ENCODE data around the gene CPE. TPM values are rescaled to one million over a fixed set of nuclear protein-coding genes. Genes with fewer than 3 reads are reported as not detected.

The CPE gene
- total and polyA plus RNA-seq, 2 donors (not counting 3 experiments of a cell fraction or from before 2014, with no cell fraction given), result 2.7 to 9.2 TPM

DNA sequence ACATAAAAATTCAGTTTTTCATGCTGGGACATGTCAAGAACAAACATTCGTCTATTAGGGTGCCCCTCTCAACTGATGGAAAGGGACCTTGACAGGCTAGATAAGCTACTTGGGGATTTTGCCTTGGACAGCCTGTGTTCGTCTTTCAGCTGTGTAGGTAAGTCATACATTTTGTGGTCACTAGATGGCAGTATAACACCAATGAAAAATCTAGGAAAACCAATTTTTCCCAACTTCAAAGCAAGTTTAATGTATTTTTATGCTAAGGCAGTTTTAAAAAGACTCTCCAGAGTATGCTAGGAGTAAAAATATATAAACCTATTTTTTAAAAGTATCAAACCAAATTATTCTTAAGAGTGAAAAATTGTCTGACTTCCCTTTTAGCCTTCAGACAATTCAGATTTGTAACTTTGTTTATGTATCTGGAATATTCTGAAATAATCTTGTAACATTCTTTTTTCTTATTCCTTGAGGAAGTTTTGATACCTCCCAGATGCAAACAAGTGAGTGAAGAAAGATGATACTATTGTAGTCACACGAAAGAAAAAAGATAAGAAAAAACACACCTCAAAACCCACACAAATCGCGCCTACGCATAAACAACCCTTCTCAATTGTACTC, 158.3 kb downstream of the CPE start:
- H3K4me3 ChIP-seq (replicated peaks in 1 of 3; ENCODE audit: insufficient read depth in 1 of 3, low read depth in 1 of 3, low read length in 3 of 3), result no peak overlapping the region
- dilution Hi-C loops (cut with MboI; ENCODE audit: extremely low pct_ligation_motif_present, low sequenced_read_pairs) (no loop called here), intact Hi-C loops (cut with micrococcal nuclease) (loop anchor here (1.0 to 5.0 kb wide), 8 partner anchors 44 to 626 kb away; partner anchors contain the start of gene TLL1)
- H2AFZ ChIP-seq (ENCODE audit: low read depth, low read length), result no peak overlapping the region
- H3K79me2 ChIP-seq (ENCODE audit: control insufficient read depth, insufficient read depth, low read length), result no peaks in the 10 kb centered on the region
- no TSS peak for BruUV-seq (replicated peaks)
- H3K9me1 ChIP-seq (replicated peaks; ENCODE audit: control insufficient read depth, extremely low read depth, insufficient read depth, low read length), result no peaks in the 10 kb centered on the region
- no peak overlapping the region for H3K9ac ChIP-seq (replicated peaks; ENCODE audit: extremely low read depth, insufficient read depth, low read length)
- ChIA-PET POLR2A (no interaction called here), CTCF (interaction anchor here (0.6 to 1.7 kb wide), 37 partner anchors 18 to 716 kb away, joined by 3 to 62 read pairs (median 4); partner anchors contain the start of gene TLL1)
- peak; percentile 85 for FAIRE-seq
- no peaks in the 10 kb centered on the region for H3K9me3 ChIP-seq (replicated peaks; ENCODE audit: control insufficient read depth, insufficient read depth, low read length)
- no peaks in the 10 kb centered on the region for H4K20me1 ChIP-seq (replicated peaks; ENCODE audit: control insufficient read depth, extremely low read depth, insufficient read depth, low read length)
- no peaks in the 10 kb centered on the region for H3K36me3 ChIP-seq (ENCODE audit: control insufficient read depth in 2 of 2, extremely low read depth in 1 of 2, insufficient read depth in 2 of 2, low read length in 2 of 2)
- H3K4me2 ChIP-seq (ENCODE audit: insufficient read depth, low read length), result no peak overlapping the region
- TF ChIP-seq, protein P1, sequence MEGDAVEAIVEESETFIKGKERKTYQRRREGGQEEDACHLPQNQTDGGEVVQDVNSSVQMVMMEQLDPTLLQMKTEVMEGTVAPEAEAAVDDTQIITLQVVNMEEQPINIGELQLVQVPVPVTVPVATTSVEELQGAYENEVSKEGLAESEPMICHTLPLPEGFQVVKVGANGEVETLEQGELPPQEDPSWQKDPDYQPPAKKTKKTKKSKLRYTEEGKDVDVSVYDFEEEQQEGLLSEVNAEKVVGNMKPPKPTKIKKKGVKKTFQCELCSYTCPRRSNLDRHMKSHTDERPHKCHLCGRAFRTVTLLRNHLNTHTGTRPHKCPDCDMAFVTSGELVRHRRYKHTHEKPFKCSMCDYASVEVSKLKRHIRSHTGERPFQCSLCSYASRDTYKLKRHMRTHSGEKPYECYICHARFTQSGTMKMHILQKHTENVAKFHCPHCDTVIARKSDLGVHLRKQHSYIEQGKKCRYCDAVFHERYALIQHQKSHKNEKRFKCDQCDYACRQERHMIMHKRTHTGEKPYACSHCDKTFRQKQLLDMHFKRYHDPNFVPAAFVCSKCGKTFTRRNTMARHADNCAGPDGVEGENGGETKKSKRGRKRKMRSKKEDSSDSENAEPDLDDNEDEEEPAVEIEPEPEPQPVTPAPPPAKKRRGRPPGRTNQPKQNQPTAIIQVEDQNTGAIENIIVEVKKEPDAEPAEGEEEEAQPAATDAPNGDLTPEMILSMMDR (IDR thresholded peaks at IDR 0.05; ENCODE audit: extremely low read depth in 1 of 2, insufficient read depth in 1 of 2, low read depth in 1 of 2, low read length in 2 of 2), result peak; percentile 34 to 47
- TF ChIP-seq MYC (IDR thresholded peaks at IDR 0.05; ENCODE audit: low read depth, low read length) (no peak), FOS (IDR thresholded peaks at IDR 0.05; ENCODE audit: borderline replicate concordance, insufficient read depth, low read length) (no peak), JUN (IDR thresholded peaks at IDR 0.05; ENCODE audit: borderline replicate concordance, insufficient read depth, insufficient read length, low read depth) (no peak)
- H3K4me1 ChIP-seq (ENCODE audit: control insufficient read depth, extremely low read depth, insufficient read depth, low read length), result no peaks in the 10 kb centered on the region
- no peak overlapping the region for H3K27ac ChIP-seq (ENCODE audit: insufficient read depth, low read depth, low read length)
- peak; percentile 83 for DNase-seq (ENCODE audit: low read depth, low spot score)
- no peaks in the 10 kb centered on the region for H3K27me3 ChIP-seq (ENCODE audit: control insufficient read depth in 2 of 2, insufficient read depth in 2 of 2, low read length in 2 of 2)

DNA sequence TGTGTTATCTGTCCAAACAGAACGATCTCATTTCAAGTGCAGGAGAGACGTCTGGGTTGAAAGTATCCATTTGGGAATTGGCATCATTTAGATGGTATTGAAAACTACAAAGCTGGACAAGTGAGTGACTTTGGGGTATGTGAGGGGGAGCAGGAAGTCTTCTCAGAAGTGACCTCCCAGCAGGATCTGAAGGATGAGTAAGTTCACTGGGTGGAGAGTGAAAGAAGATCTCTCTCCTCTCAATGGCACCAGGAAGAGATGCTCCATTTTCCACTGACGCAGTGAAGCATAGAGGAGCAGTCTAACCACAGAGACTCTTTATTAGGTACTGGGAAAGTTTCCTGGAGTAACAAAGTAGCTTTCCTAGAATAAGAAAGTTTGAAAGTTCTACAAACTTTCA, 161.0 kb downstream of the CPE start:
- Histone ChIP-seq H3K27me3 (ENCODE audit: control insufficient read depth in 2 of 2, insufficient read depth in 2 of 2, low read length in 2 of 2) (no peaks in the 10 kb centered on the region), H3K36me3 (ENCODE audit: control insufficient read depth in 2 of 2, extremely low read depth in 1 of 2, insufficient read depth in 2 of 2, low read length in 2 of 2) (no peaks in the 10 kb centered on the region), H3K9me3 (replicated peaks; ENCODE audit: control insufficient read depth, insufficient read depth, low read length) (no peaks in the 10 kb centered on the region), H2AFZ (ENCODE audit: low read depth, low read length) (no peak overlapping the region), H3K9me1 (replicated peaks; ENCODE audit: control insufficient read depth, extremely low read depth, insufficient read depth, low read length) (no peaks in the 10 kb centered on the region), H4K20me1 (replicated peaks; ENCODE audit: control insufficient read depth, extremely low read depth, insufficient read depth, low read length) (no peaks in the 10 kb centered on the region), H3K4me1 (ENCODE audit: control insufficient read depth, extremely low read depth, insufficient read depth, low read length) (no peaks in the 10 kb centered on the region), H3K4me2 (ENCODE audit: insufficient read depth, low read length) (no peak overlapping the region), H3K27ac (ENCODE audit: insufficient read depth, low read depth, low read length) (no peak overlapping the region), H3K4me3 (replicated peaks in 1 of 3; ENCODE audit: insufficient read depth in 1 of 3, low read depth in 1 of 3, low read length in 3 of 3) (no peak overlapping the region), H3K79me2 (ENCODE audit: control insufficient read depth, insufficient read depth, low read length) (no peaks in the 10 kb centered on the region), H3K9ac (replicated peaks; ENCODE audit: extremely low read depth, insufficient read depth, low read length) (no peak overlapping the region)
- FAIRE-seq, result no peak
- dilution Hi-C loops (cut with MboI; ENCODE audit: extremely low pct_ligation_motif_present, low sequenced_read_pairs) (no loop called here), intact Hi-C loops (cut with micrococcal nuclease) (loop anchor here (5.0 kb wide), 1 partner anchor 82 kb away; no protein-coding TSS in a partner anchor)
- ChIA-PET POLR2A (no interaction called here), CTCF (interaction anchor here (0.7 to 0.8 kb wide), 2 partner anchors 46 to 381 kb away, joined by 3 read pairs; no protein-coding TSS in a partner anchor)
- DNase-seq (ENCODE audit: low read depth, low spot score), result no peak
- TF ChIP-seq POLR2A (IDR thresholded peaks at IDR 0.05; ENCODE audit: low read depth, low read length) (no peak), POLR2AphosphoS5 (IDR thresholded peaks at IDR 0.05; ENCODE audit: insufficient read depth, low read depth, low read length) (no peak), MYC (IDR thresholded peaks at IDR 0.05; ENCODE audit: low read depth, low read length) (no peak), JUN (IDR thresholded peaks at IDR 0.05; ENCODE audit: borderline replicate concordance, insufficient read depth, insufficient read length, low read depth) (no peak), GATA2 (IDR thresholded peaks at IDR 0.05; ENCODE audit: insufficient read depth, insufficient read length, low read depth, low read length) (no peak), FOS (IDR thresholded peaks at IDR 0.05; ENCODE audit: borderline replicate concordance, insufficient read depth, low read length) (no peak), EZH2 (IDR thresholded peaks at IDR 0.05; ENCODE audit: borderline replicate concordance, low read depth, low read length, severe bottlenecking) (no peak)
- TF ChIP-seq, protein P2, sequence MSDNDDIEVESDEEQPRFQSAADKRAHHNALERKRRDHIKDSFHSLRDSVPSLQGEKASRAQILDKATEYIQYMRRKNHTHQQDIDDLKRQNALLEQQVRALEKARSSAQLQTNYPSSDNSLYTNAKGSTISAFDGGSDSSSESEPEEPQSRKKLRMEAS (IDR thresholded peaks at IDR 0.05; ENCODE audit: insufficient read depth, insufficient read length), result no peak
- TF ChIP-seq, protein P1 (IDR thresholded peaks at IDR 0.05; ENCODE audit: extremely low read depth in 1 of 2, insufficient read depth in 1 of 2, low read depth in 1 of 2, low read length in 2 of 2), result no peak
- BruUV-seq (replicated peaks), result no TSS peak

Measured in endothelial cell of umbilical vein (primary cell).